HTERT RPE-1 (cell line): Measurements from ENCODE around the gene PARD3B.

Experiments
- in situ Hi-C: fragments of 300-500 bp; cut with MboI; formaldehyde crosslinking; loops from 4 replicates; pipeline ENCODE4 v1.14.3; 2020; ENCODE audit warnings: low sequenced_read_pairs

The PARD3B gene

DNA sequence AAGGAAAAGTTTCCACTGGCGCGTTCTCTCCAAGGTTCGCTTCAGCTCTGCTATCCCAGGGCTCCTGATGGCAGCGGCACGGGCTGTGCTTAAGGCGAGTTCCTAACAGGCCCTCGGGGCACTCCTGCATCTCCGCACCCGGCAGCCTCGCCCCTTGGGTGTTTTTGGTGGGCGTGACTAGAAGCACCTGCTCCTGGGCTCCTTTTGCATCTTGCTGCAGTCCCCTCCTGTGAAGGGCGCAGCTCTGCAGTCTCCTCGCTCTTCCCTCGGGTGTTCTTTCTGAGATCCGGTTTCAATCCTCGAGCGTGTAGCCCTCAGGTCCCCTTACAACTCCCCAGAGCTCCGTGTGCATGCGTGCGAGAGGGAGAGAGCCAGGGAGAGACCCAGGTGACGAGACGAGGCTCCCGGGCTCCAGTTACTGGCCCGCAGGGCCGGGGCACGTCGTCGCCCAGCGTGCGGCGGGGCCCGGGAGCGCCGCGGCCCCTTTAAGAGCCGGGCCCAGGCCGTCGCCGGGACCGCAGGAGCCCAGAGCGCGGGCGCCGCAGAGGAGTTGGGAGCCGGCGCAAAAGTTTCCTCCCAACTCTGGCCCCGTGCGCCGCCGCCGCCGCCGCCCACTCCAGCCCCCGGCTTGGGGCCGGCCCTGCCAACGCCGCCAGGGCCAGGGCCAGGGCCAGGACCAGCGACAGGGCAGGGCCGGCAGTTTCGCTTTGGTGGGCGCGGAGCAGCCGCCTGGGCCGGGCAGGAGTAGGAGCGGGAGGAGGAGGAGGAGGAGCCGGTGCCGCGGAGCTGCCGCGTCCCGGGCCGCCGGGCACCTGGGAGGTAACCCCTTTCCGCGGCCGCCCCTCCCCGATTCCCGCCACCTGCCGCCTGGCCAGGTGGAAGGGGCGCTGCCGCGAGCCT is at the start of gene PARD3B:
Gene PARD3B, plus strand, starts transcription at position 515 of the 900 bp plus-strand sequence. CDS start 525 bp downstream, outside the sequence.
- in situ Hi-C loops, result no loop called here

- in situ Hi-C loops, result no loop called here
Measured at GRCh38 chr2:204496779-204497178, 48.5 kb upstream of the PARD3B start.

DNA sequence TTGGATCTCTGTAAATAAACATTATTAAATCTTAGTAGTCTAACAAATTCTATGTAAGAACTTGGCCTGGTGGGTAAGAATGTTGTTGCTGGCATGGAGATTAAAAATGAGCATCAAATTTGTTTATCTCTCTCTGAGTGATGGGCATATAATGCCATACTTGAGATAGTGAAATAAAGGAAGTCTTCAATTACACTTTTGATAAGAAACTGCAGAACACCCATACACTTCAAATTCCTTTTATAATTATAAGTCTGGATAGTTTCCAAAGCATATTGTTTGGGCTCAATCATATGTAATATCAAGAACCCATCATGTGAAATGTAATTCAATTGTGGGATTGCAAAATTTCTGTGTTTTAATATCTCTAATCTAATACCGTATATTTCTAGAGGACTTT is 47.4 kb upstream of the PARD3B start:
- in situ Hi-C loops, result no loop called here

- in situ Hi-C loops, result no loop called here
Measured at GRCh38 chr2:204498291-204498690, 47.0 kb upstream of the PARD3B start.

- in situ Hi-C loops, result no loop called here
Measured at GRCh38 chr2:204503869-204504268, 41.4 kb upstream of the PARD3B start.

DNA sequence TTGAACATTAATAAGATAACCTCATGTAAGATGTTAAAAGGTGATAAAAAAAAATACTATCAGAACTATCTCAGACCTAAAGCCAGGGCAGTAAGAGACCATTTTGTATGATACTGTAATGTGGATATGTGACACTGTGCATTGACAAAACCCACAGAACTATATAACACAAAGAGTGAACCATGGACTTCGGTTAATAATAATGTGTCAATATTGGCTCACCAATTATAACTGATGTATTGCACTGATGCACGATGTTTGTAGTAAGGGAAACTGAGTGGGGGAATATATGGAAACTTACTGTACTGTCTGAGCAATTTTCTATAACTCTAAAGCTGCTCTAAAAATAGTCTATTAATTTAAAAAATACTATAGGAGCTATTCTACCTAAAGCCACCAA is 40.7 kb upstream of the PARD3B start:
- in situ Hi-C loops, result no loop called here

DNA sequence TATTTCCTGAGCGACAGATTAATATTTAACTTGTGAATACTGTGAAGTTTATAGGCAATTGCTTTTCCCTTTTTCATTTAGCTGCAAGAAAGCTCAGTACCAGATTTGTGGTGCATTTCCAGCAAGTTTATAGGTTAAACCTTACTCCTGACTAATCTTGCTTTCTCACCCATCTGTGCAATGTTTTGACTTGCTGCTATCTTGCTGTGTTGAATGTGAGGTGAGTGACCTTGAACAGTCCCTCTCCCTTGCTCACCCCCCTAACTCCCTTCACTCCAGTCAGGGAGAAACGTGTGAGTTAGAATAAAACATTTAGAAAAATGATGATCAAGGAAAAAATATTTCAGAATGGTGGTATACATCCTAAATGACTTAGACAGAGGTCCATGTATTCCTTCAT is 39.8 kb upstream of the PARD3B start:
- in situ Hi-C loops, result no loop called here

DNA sequence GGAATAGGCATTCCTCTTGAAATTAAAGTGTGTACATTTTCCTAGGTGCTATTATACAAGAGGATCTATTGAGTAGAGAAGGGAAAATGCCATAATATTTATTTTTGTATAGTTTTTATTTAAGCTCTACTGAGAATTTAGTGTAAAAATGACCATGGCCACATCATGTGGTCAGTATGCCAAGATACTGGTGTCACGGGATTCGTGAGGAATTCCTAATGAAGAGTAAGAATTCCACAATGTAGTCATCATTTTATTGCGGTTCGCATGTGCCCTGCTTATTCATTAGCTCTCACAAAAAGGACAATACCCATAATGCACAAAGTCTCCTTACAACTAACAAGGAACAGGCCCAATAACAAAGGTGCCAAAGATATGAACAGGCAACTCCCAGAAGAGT is 39.3 kb upstream of the PARD3B start:
- in situ Hi-C loops, result no loop called here

DNA sequence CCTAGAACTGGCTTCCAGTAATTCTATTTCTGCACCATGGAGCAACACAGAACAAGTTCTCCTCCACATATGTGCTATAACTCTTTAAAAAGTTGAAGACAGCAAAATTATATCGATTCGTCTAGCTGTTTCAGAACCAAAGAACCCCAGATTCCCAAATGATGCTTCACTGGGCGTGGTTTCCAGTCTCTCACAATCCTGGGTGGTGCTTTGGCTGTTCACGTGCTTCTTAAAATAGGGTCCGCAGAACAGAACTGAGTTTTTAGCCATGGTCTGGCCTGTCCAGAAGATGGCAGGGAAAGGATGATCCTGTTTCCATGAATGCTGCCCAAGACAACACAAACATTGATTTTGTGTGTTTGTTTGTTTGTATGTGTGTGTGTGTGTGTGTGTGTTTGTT is 37.6 kb upstream of the PARD3B start:
- in situ Hi-C loops, result no loop called here

DNA sequence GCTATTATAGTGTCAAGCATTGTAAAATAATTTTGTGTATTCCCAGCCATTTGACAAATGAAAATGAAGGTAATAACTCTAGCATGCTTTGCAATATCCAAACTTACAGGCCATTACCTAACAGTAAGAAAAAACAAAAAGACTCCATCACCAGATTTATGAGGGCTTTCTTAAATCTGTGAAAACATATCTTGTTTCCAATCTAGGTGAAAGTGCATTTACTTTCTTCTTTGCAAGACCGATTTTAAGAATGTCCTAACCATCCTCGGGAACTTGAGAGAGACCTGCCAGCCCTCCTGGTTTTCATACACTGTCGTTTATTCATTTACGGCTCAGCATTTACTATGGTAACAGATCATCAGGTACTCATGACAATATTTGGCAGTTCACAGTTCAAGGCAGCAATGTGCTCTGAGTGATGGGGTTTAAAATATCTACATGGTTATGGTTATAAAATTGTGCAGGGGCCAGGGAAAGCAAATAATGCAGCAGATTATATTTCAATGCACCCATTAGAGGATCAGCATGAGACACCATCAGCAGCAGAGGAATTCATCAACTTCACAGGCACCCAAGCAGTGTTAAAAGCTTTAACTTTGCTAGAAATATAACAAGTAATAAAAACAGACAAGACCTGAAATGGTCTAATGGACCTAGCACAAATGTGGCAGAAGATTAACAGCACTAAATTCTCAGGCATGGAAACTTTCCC is 34.4 kb upstream of the PARD3B start:
- in situ Hi-C loops, result no loop called here

DNA sequence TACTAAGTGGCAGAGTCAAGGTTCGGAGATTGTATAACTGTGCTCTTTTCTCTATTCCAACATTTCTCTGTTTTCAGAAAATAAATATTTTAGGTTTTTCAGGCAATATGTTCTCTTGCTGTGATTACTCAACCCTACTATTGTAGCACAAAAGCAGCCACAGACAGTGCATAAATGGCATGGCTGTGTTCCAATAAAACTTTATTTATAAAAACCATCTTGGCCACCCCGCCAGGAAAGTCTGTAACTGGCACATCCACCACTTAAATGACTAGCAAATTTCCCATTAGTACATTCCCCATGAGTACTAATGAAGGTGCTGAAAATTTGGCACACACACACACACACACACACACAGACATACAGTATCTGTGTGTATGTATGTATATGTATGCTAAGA is 30.8 kb upstream of the PARD3B start:
- in situ Hi-C loops, result no loop called here

DNA sequence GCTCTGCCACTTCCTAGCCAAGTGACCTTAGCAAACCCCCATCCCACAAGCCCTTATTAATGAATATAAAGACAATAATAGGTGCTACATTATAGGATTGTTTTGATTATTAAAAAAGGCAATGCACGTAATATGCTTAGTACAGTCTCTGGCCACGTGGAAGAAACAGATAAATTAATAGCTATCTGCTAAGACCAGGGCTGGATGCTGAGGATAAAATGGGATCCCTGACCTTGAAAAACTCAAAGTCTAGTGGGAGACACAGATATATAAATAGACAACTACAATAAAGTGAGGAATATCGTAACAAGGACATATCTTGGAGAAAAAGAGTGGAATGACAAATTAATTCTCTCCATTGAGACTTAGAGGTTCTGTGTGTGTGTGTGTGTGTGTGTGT is 29.9 kb upstream of the PARD3B start:
- in situ Hi-C loops, result no loop called here

GRCh38 chr2:204517154-204517553 is 28.1 kb upstream of the PARD3B start:
- in situ Hi-C loops, result no loop called here

DNA sequence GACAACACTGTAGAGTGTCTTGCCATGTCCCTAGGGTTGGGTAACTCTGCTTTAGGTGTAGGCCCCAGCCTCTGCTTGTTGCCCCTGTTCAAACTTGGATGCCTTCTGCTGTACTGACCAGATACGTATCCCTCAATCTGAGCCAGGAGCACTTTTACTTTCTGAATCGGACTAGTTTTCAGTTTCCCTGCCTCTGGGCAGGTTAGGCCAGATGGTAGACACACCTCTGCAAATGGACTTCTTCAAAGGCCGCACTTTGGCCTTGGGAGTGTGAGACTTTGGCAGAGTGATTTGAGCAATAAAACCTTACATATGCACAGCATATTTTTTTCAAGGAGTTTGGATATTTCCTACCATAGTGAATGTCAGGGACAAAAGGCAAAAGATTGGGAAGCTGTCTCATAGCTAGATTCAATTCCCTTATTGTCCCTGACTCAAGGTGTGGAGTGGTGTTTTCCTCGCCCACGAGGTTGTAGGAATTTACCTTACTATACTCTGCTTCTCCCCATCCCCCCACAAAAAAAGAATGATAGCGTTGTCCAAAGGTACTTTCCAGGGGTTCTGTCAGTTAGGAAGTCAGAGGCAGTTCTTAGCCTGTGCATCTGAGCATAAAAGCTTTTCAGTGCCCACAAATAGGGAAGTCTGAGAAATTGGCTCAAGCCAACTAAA is 15.3 kb upstream of the PARD3B start:
- in situ Hi-C loops, result no loop called here

GRCh38 chr2:204530464-204530805 is 14.8 kb upstream of the PARD3B start:
- in situ Hi-C loops, result no loop called here

- in situ Hi-C loops, result no loop called here
Measured at GRCh38 chr2:204533629-204534370, 11.5 kb upstream of the PARD3B start.

- in situ Hi-C loops, result no loop called here
Measured at GRCh38 chr2:204535356-204535755, 9.9 kb upstream of the PARD3B start.

- in situ Hi-C loops, result no loop called here
Measured at GRCh38 chr2:204535764-204536163, 9.5 kb upstream of the PARD3B start.

DNA sequence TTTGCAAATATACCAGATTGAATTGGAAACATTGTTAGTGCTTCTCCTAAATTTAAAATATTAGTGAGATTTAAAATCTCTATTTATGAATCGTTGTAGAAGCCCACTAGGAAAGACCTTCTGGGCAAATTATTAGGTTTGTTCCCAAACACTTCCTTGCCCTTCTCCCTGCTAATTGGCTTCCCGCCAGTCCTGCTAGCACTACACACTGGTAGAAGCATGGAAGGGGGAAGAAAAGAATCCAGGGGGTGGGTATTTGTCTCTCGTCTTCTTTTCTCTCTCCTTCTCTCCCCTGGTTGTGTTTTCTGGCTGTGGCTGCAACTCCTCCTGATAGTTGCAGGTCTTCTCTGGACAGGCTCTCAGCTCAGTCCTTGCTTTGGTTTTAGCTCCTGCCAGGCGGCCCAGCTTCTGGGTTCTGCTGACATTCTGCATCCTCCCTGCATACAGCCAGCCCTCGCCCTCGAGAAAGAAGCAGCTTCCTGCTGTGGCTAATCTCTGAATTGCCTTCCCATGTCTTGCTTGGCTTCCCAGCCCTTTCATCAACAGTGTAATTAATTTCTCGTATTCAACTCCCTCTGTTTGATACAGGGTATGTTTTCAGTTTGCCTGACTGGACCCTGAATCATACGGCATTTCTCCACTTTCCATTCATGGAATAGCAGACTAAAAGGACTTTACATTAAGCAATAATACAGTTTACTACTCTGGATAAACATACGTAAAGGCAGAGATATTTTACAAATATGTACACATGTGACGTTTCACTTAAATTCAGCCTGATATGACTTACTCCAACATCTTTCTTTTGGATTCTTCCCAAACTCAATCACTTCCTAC is 6.9 kb upstream of the PARD3B start:
- in situ Hi-C loops, result no loop called here

DNA sequence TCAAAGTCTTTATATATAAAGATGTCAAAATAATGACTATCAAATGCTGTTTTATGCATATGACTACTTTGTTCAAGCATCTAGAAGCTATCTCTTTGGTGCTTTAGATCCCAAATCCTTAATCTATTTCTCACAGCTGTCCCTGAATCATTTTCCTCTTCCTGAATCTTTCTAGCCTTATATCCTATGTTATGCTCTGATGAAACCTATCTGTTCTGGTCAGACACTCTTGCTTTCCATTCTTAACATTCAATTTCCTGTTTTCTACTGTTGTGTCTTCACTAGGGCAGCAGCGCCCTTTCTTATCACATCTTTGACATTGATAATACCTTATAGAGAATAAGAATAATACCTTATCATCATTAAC is 6.3 kb upstream of the PARD3B start:
- in situ Hi-C loops, result no loop called here
